Activated naive CD8-positive, alpha-beta T cell treated with anti-CD3 and anti-CD28 coated beads for 36 hours (primary cell): ENCODE results near the gene ITGAE. TPM values are rescaled to one million over a fixed set of nuclear protein-coding genes. Genes with fewer than 3 reads are reported as not detected.
A peak's percentile ranks its signal among the peaks of the same experiment; 100 is the strongest.

Experiments used
- DNase-seq: peaks from one replicate; pipeline ENCODE4 v3.0.0; 2021
- H3K27ac Mint-ChIP-seq: one replicate; pipeline ENCODE4 v1.8.0; 2022; ENCODE audit warnings: mild to moderate bottlenecking, moderate library complexity, mixed read lengths
- H3K27me3 Mint-ChIP-seq: one replicate; pipeline ENCODE4 v1.8.0; 2022; ENCODE audit warnings: mild to moderate bottlenecking, mixed read lengths
- H3K36me3 Mint-ChIP-seq: one replicate; pipeline ENCODE4 v1.8.0; 2021; ENCODE audit warnings: mild to moderate bottlenecking, mixed read lengths
- H3K4me1 Mint-ChIP-seq: one replicate; pipeline ENCODE4 v1.8.0; 2021; ENCODE audit warnings: mixed read lengths
- H3K4me3 Mint-ChIP-seq: one replicate; pipeline ENCODE4 v1.8.0; 2022; ENCODE audit warnings: mild to moderate bottlenecking, moderate library complexity, mixed read lengths
- H3K9me3 Mint-ChIP-seq: one replicate; pipeline ENCODE4 v1.8.0; 2022; ENCODE audit warnings: mixed read lengths
- total RNA-seq, 2 experiments: library from RNA; stranded (reverse); gene quantifications; one replicate each; pipeline ENCODE4 v1.2.3, GENCODE V29; 2021

ITGAE gene
- total RNA-seq, 2 experiments from 2014 or later: 24.9 to 29.8 TPM

DNA sequence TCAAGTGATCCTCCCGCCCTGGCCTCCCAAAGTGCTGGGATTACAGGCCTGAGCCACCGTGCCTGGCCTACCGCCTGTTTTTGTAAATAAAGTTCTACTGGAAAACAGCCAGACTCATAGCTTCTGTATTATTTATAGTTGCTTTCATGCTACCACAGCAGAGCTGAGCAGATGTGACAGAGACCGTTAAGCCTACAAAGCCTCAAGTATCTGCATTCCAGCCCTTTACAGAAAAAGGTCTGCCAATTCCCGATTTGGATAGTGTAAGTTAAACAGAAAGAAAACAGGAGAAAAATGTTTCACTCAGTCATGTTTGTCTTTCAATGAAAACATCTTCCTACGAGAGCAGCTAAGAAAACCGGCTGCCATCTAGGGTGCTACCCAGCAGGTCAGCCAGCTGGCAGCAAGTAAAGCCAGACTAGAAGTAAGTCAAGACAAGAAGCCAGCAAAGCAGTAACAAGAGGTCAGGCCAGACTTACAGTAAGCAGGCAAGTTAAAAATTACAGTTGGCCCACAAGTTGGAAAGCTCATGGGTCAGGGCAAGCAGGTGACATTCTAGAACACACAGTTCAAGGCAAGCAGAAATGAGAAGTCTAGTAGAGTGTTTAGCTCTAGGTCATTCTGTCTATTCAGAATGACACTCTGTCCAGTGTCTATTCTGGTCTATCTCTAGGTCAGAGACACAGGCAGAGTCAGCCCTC lies 27.3 kb upstream of the ITGAE start:
- Mint-ChIP-seq H3K36me3 (peaks cover 8% of the 10 kb centered on the region), H3K4me1 (peaks cover 3% of the 10 kb centered on the region), H3K27me3 (no peaks in the 10 kb centered on the region), H3K27ac (peak overlapping the region; percentile 17), H3K4me3 (no peak overlapping the region), H3K9me3 (no peaks in the 10 kb centered on the region)
- DNase-seq: no peak

DNA sequence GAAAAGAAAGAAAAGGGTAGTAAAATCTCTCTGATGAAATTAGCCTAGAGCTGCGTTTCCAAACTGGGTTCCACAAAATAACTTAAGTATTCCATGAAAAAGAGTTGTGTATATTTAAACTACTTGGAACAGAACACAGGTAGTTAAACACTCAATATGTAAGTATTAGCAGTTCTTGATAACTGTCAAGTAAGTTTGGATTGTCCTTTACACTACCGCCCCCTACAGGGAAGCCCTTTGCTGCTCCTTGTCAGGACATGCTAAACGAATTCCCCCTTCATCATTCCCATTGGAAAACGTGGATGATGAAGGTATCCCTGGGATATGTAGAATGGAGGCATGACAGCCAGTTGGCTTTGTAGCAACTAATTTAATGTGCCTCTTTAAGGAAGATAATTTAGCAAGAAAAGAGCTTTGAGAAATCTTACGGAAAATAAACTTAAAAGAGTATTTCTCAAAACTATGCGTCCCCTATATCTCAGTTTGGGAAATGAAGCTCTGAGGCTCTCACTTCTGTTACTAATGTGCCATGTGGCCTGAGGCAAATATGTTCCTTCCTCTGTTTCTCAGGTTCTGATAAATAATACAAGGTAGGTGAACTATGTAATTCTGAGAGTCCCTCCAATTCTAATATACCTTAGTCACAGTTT lies 26.3 kb upstream of the ITGAE start:
- peak; percentile 40 for DNase-seq
- Mint-ChIP-seq H3K36me3 (peaks cover 8% of the 10 kb centered on the region), H3K27ac (no peak overlapping the region), H3K4me3 (no peak overlapping the region), H3K27me3 (no peaks in the 10 kb centered on the region), H3K4me1 (peaks cover 3% of the 10 kb centered on the region), H3K9me3 (no peaks in the 10 kb centered on the region)

DNA sequence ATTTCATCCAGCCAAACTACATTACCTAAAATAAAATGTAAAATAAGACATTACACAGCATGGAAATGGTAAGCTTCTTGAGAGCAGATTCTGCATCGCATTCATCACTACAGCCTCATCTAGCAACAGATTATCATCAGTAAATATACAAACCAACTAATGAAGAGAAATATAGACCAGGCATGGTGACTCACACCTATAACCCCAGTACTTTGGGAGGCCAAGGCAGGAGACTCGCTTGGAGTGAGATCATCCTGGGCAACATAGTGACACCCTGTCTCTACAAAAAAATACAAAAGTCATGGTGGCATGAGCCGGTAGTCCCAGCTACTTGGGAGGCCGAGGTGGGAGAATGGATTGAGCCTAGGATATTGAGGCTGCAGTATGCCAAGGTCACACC lies 25.2 kb upstream of the ITGAE start:
- H3K9me3 Mint-ChIP-seq: no peaks in the 10 kb centered on the region
- no peak for DNase-seq
- H3K4me3 Mint-ChIP-seq: no peak overlapping the region
- peaks cover 14% of the 10 kb centered on the region for H3K36me3 Mint-ChIP-seq
- peaks cover 3% of the 10 kb centered on the region for H3K4me1 Mint-ChIP-seq
- no peak overlapping the region for H3K27ac Mint-ChIP-seq
- no peaks in the 10 kb centered on the region for H3K27me3 Mint-ChIP-seq

DNA sequence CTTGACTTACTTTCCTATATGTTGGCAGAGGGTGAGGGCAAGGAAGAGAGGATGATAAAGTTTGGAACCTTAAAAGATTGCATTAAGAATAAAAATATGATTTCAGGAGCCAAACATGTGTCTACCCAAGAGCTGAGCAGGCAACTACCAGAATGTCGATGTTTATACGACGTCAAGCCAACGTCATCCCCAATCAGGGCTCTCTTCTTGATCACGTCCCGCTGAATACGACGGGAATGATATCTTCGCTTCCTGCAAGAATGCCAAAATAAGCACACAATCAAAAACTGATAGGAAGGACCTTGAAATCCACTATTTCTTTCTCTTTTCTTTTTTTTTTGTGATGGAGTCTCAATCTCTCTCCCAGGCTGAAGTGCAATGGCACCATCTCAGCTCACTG lies 20.1 kb upstream of the ITGAE start:
- Mint-ChIP-seq H3K4me1 (no peaks in the 10 kb centered on the region), H3K36me3 (peaks cover 17% of the 10 kb centered on the region), H3K27me3 (no peaks in the 10 kb centered on the region), H3K27ac (no peak overlapping the region), H3K4me3 (no peak overlapping the region), H3K9me3 (no peaks in the 10 kb centered on the region)
- DNase-seq: no peak

GRCh38 chr17:3818786-3819185 lies 17.8 kb upstream of the ITGAE start:
- no peak overlapping the region for H3K4me3 Mint-ChIP-seq
- H3K27me3 Mint-ChIP-seq: no peaks in the 10 kb centered on the region
- H3K9me3 Mint-ChIP-seq: no peaks in the 10 kb centered on the region
- peaks cover 20% of the 10 kb centered on the region for H3K36me3 Mint-ChIP-seq
- no peaks in the 10 kb centered on the region for H3K4me1 Mint-ChIP-seq
- no peak for DNase-seq
- H3K27ac Mint-ChIP-seq: no peak overlapping the region

- no peaks in the 10 kb centered on the region for H3K4me1 Mint-ChIP-seq
- H3K27me3 Mint-ChIP-seq: no peaks in the 10 kb centered on the region
- H3K4me3 Mint-ChIP-seq: no peak overlapping the region
- H3K27ac Mint-ChIP-seq: no peak overlapping the region
- H3K9me3 Mint-ChIP-seq: no peaks in the 10 kb centered on the region
- peaks cover 19% of the 10 kb centered on the region for H3K36me3 Mint-ChIP-seq
- DNase-seq: no peak
Measured at GRCh38 chr17:3817851-3818605, 17.0 kb upstream of the ITGAE start.

DNA sequence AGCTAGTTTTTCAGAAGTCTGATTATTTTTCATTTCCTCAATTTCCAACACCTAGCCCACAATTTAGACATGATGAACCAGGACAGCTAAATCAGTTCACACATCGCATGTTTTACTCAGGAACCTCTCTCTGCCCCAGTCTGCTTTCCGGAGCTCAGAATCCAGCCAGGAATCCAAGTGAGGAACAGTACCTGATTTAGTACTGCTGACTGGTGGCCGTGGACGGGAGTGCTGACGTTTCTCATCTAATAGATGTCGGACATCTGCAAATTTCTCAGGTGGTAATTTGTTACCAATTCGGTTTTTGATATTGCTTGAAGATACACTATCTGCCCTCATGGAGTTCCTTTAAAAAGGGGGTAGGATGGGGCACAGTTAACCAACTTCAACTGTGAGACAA lies 14.9 kb upstream of the ITGAE start:
- Mint-ChIP-seq H3K4me3 (no peak overlapping the region), H3K4me1 (no peaks in the 10 kb centered on the region), H3K27me3 (no peaks in the 10 kb centered on the region), H3K27ac (no peak overlapping the region), H3K36me3 (peaks cover 18% of the 10 kb centered on the region), H3K9me3 (no peaks in the 10 kb centered on the region)
- no peak for DNase-seq

DNA sequence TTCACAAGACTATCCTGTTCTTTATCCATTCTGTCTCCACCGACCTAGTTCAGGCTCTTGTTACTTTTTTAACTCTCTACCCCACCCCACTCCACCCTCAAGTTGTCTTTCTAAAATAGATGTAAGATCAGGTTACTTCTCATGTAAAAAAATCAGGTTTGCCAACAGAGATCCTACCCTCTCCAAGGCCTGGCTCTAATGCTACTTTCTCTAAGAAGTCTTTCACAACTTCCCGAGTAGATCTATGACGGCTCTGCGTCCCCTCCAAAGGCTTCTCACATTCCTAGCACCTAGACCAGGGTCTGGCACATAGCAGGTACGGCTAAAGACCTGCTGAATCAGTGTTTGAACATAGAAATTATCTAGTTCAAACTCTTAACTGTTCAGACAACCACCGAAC lies 14.1 kb upstream of the ITGAE start:
- no peak overlapping the region for H3K27ac Mint-ChIP-seq
- H3K36me3 Mint-ChIP-seq: peaks cover 18% of the 10 kb centered on the region
- H3K27me3 Mint-ChIP-seq: no peaks in the 10 kb centered on the region
- H3K4me1 Mint-ChIP-seq: no peaks in the 10 kb centered on the region
- no peaks in the 10 kb centered on the region for H3K9me3 Mint-ChIP-seq
- DNase-seq: no peak
- no peak overlapping the region for H3K4me3 Mint-ChIP-seq

DNA sequence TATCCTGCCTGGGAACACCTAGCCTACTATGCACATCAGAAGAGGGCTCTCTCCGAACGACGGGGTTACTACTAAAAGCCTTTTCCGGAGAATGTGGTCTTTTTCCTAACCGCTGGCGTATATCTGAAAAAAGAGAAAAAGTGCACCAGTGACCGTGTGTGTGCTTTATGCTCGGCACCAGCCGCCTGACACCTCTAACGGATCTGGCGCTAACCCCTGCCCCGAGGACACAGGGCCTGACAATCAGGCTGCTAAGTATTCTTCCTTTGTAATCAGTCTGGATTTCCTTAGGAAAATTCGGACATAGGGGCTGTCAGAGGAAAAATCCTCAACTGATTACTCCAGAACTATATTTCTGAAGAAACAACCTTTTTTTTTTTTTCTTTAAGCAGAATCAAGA lies 13.4 kb upstream of the ITGAE start:
- Mint-ChIP-seq H3K4me1 (peaks cover 6% of the 10 kb centered on the region), H3K27me3 (no peaks in the 10 kb centered on the region), H3K27ac (no peak overlapping the region), H3K36me3 (peaks cover 20% of the 10 kb centered on the region), H3K4me3 (no peak overlapping the region), H3K9me3 (no peaks in the 10 kb centered on the region)
- no peak for DNase-seq

DNA sequence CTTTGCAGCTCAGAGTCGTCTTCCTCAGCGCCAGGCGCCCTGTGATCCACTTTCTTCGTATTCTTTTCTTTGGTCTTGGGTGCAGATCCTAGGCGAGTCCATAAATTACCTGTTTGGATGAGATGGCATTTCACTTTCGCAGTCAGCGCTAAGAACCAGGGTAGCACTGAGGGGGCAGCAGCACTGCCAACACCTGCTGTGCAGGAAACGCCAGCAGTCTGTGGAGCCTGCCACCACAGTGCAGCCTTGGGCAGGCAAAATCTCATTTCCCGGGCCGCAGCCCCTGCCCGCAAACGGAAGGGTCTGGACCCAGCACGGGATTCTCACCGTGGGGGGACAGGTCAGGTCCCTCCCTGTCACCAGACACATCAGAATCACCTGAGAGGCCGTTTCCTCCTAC lies 12.2 kb upstream of the ITGAE start:
- H3K27ac Mint-ChIP-seq: no peak overlapping the region
- H3K4me3 Mint-ChIP-seq: no peak overlapping the region
- H3K9me3 Mint-ChIP-seq: no peaks in the 10 kb centered on the region
- DNase-seq: no peak
- H3K27me3 Mint-ChIP-seq: no peaks in the 10 kb centered on the region
- H3K36me3 Mint-ChIP-seq: peaks cover 25% of the 10 kb centered on the region
- peaks cover 17% of the 10 kb centered on the region for H3K4me1 Mint-ChIP-seq

DNA sequence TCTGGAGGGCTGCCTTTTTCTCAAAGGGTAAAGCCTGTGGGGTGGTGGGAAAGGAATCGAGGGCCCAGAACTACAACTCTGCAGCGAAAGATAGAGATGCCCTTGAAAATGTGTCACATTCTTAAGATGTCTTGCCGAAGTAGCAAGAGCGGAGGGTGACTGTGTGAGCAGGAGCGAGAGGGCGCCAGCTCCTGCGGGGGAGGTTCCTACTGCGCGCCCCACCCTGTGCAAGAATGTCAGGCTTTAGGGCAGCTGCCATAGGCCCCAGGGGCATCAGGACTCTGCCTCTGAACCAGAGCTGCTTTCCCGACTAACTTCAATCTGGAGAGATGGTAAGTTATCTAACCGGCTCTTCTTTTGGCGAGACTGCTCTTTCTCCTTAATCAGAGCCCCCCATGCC lies 11.8 kb upstream of the ITGAE start:
- no peaks in the 10 kb centered on the region for H3K27me3 Mint-ChIP-seq
- peaks cover 29% of the 10 kb centered on the region for H3K36me3 Mint-ChIP-seq
- H3K4me1 Mint-ChIP-seq: peaks cover 18% of the 10 kb centered on the region
- no peak for DNase-seq
- no peak overlapping the region for H3K4me3 Mint-ChIP-seq
- no peaks in the 10 kb centered on the region for H3K9me3 Mint-ChIP-seq
- no peak overlapping the region for H3K27ac Mint-ChIP-seq

DNA sequence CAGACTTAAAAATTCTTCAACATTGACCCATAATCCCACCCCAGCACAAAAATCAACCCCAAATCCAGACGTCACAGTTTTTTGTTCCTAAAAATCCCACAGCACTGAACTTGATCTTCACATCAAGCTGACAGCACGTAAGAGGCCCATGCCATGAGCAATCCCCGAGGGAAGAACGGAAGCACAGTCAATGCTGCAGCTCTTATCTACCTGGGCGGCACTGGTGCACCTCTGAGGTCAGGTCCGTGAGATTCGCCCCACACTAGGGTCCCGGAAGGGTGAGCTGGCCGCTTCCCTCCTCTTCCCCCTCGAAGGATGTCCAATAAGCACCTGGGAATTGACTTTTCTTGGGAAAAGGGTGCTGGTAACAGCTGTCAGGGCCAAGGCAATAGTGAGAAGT lies 11.3 kb upstream of the ITGAE start:
- Mint-ChIP-seq H3K27me3 (no peaks in the 10 kb centered on the region), H3K36me3 (peaks cover 29% of the 10 kb centered on the region), H3K9me3 (no peaks in the 10 kb centered on the region), H3K4me1 (peaks cover 18% of the 10 kb centered on the region), H3K4me3 (no peak overlapping the region), H3K27ac (no peak overlapping the region)
- DNase-seq: no peak

DNA sequence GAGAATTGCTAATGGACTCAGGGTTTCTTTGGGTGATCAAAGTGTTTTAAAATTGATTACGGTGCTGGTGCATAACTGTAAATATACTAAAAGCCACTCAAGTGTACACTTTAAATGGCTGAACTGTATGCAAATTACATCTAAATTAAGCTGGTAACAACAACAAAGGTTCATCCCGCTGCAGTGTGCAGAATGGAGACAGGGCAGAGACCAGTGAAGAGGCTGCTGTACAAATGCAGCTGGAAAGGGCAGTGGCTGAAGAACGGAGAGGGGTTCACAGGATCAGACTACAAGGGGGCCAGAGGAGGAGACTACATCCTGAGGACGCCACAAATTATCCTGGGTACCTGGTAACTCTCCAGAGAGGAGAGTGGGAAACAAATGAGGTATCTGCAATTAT lies 9.0 kb upstream of the ITGAE start:
- H3K27ac Mint-ChIP-seq: no peak overlapping the region
- H3K27me3 Mint-ChIP-seq: no peaks in the 10 kb centered on the region
- no peak overlapping the region for H3K4me3 Mint-ChIP-seq
- H3K36me3 Mint-ChIP-seq: peaks cover 31% of the 10 kb centered on the region
- peaks cover 21% of the 10 kb centered on the region for H3K4me1 Mint-ChIP-seq
- no peaks in the 10 kb centered on the region for H3K9me3 Mint-ChIP-seq
- no peak for DNase-seq

- no peaks in the 10 kb centered on the region for H3K9me3 Mint-ChIP-seq
- H3K27ac Mint-ChIP-seq: peak overlapping the region; percentile 14
- peaks cover 29% of the 10 kb centered on the region for H3K36me3 Mint-ChIP-seq
- H3K4me1 Mint-ChIP-seq: peaks cover 26% of the 10 kb centered on the region
- no peak for DNase-seq
- no peaks in the 10 kb centered on the region for H3K27me3 Mint-ChIP-seq
- no peak overlapping the region for H3K4me3 Mint-ChIP-seq
Measured at GRCh38 chr17:3809135-3809534, 8.1 kb upstream of the ITGAE start.

- Mint-ChIP-seq H3K36me3 (peaks cover 29% of the 10 kb centered on the region), H3K27me3 (no peaks in the 10 kb centered on the region), H3K9me3 (no peaks in the 10 kb centered on the region), H3K4me1 (peaks cover 29% of the 10 kb centered on the region), H3K27ac (peak overlapping the region; percentile 49), H3K4me3 (no peak overlapping the region)
- DNase-seq: no peak
Measured at GRCh38 chr17:3808701-3809100, 7.7 kb upstream of the ITGAE start.
